Measurements from ENCODE around the gene AKAP13. TPM values are rescaled to one million over a fixed set of nuclear protein-coding genes. Genes with fewer than 3 reads are reported as not detected.

Gene AKAP13
- total RNA-seq, 1 donor from 2014 or later, result 152 TPM

- no peak for DNase-seq (ENCODE audit: low read depth)
These were observed 159.1 kb downstream of the AKAP13 start for GRCh38 chr15:85539491-85539890.

- DNase-seq (ENCODE audit: low read depth), result no peak
These were observed 159.8 kb downstream of the AKAP13 start for GRCh38 chr15:85540085-85540797.

GRCh38 chr15:85541744-85542143 is 161.3 kb downstream of the AKAP13 start:
- no peak for DNase-seq (ENCODE audit: low read depth)

- no peak for DNase-seq (ENCODE audit: low read depth)
These were observed 162.1 kb downstream of the AKAP13 start for GRCh38 chr15:85542488-85542887.

GRCh38 chr15:85542895-85543331 is 162.5 kb downstream of the AKAP13 start:
- DNase-seq (ENCODE audit: low read depth), result no peak

GRCh38 chr15:85543741-85544155 is 163.3 kb downstream of the AKAP13 start:
- DNase-seq (ENCODE audit: low read depth), result no peak

GRCh38 chr15:85545185-85545584 is 164.8 kb downstream of the AKAP13 start:
- peak; percentile 61 for DNase-seq (ENCODE audit: low read depth)

- DNase-seq (ENCODE audit: low read depth), result no peak
These were observed 165.3 kb downstream of the AKAP13 start for GRCh38 chr15:85545752-85546151.

- DNase-seq (ENCODE audit: low read depth), result no peak
These were observed 167.0 kb downstream of the AKAP13 start for GRCh38 chr15:85547386-85547785.

GRCh38 chr15:85550283-85550682 is 169.9 kb downstream of the AKAP13 start:
- no peak for DNase-seq (ENCODE audit: low read depth)

GRCh38 chr15:85551221-85551832 is 170.9 kb downstream of the AKAP13 start:
- peak; percentile 70 for DNase-seq (ENCODE audit: low read depth)

- DNase-seq (ENCODE audit: low read depth), result no peak
These were observed 174.6 kb downstream of the AKAP13 start for GRCh38 chr15:85554852-85555521.

GRCh38 chr15:85555875-85556617 is 175.6 kb downstream of the AKAP13 start:
- no peak for DNase-seq (ENCODE audit: low read depth)

- no peak for DNase-seq (ENCODE audit: low read depth)
These were observed 176.2 kb downstream of the AKAP13 start for GRCh38 chr15:85556618-85556895.

- no peak for DNase-seq (ENCODE audit: low read depth)
These were observed 177.0 kb downstream of the AKAP13 start for GRCh38 chr15:85557385-85557784.

GRCh38 chr15:85558848-85559247 is 178.4 kb downstream of the AKAP13 start:
- no peak for DNase-seq (ENCODE audit: low read depth)

GRCh38 chr15:85559530-85559929 is 179.1 kb downstream of the AKAP13 start:
- no peak for DNase-seq (ENCODE audit: low read depth)

- DNase-seq (ENCODE audit: low read depth), result no peak
These were observed 182.4 kb downstream of the AKAP13 start for GRCh38 chr15:85562824-85563223.

- DNase-seq (ENCODE audit: low read depth), result peak; percentile 88
These were observed 182.9 kb downstream of the AKAP13 start for GRCh38 chr15:85563328-85563727.

- DNase-seq (ENCODE audit: low read depth), result no peak
These were observed 183.3 kb downstream of the AKAP13 start for GRCh38 chr15:85563731-85564130.

- DNase-seq (ENCODE audit: low read depth), result no peak
These were observed 184.3 kb downstream of the AKAP13 start for GRCh38 chr15:85564686-85565085.

GRCh38 chr15:85568261-85568808 is 187.9 kb downstream of the AKAP13 start:
- no peak for DNase-seq (ENCODE audit: low read depth)
